ENCODE results near the gene ARVCF. TPM values are rescaled to one million over a fixed set of nuclear protein-coding genes. Genes with fewer than 3 reads are reported as not detected.

The ARVCF gene
- total and polyA plus RNA-seq, 2 of the 8 experiments (the other 6 are each of a cell fraction or from before 2014, with no cell fraction given) = 31.0 to 43.2 TPM

- H3K4ac ChIP-seq (replicated peaks; ENCODE audit: insufficient read length, low read depth, low read length) = no peak overlapping the region
- H3K9ac ChIP-seq (replicated peaks in 1 of 4; ENCODE audit: extremely low read depth in 1 of 4, low read depth in 3 of 4, low read length in 3 of 4) = no peak overlapping the region
- H4K91ac ChIP-seq (replicated peaks; ENCODE audit: insufficient read length, low read length) = no peak overlapping the region
- H4K20me1 ChIP-seq (replicated peaks in 1 of 2; ENCODE audit: control insufficient read depth in 1 of 2, insufficient read depth in 2 of 2, low read length in 2 of 2) = peaks cover 0 to 5% of the 10 kb centered on the region in 2 experiments
- H2AFZ ChIP-seq (ENCODE audit: low read length) = no peak overlapping the region
- no peaks in the 10 kb centered on the region for H3K79me1 ChIP-seq (ENCODE audit: low read depth, low read length)
- no peaks in the 10 kb centered on the region for H3K79me2 ChIP-seq (ENCODE audit: control insufficient read depth in 1 of 2, insufficient read depth in 2 of 2, low read length in 2 of 2)
- no peak overlapping the region for H2BK20ac ChIP-seq (ENCODE audit: low read length)
- H3K27me3 ChIP-seq (replicated peaks in 1 of 4; ENCODE audit: control insufficient read depth in 3 of 4, extremely low read depth in 1 of 4, insufficient read depth in 3 of 4, low read length in 3 of 4) = no peaks in the 10 kb centered on the region
- no peaks in the 10 kb centered on the region for H3K23me2 ChIP-seq (ENCODE audit: low read depth, low read length)
- no peak overlapping the region for H3K56ac ChIP-seq (replicated peaks; ENCODE audit: insufficient read length, low read depth, low read length)
- no peak overlapping the region for H4K5ac ChIP-seq (ENCODE audit: insufficient read length, low read depth, low read length)
- H2BK5ac ChIP-seq (ENCODE audit: low read depth, low read length) = no peak overlapping the region
- H3K4me1 ChIP-seq (replicated peaks in 1 of 4; ENCODE audit: control insufficient read depth in 3 of 4, insufficient read depth in 4 of 4, low read length in 3 of 4) = no peaks in the 10 kb centered on the region
- H2BK12ac ChIP-seq (ENCODE audit: low read depth, low read length) = no peak overlapping the region
- no peak overlapping the region for H2BK15ac ChIP-seq (ENCODE audit: low read length)
- H3K4me2 ChIP-seq (ENCODE audit: insufficient read depth in 1 of 2, low read depth in 2 of 2, low read length in 2 of 2) = no peak overlapping the region
- no peak overlapping the region for H3K18ac ChIP-seq (ENCODE audit: extremely low read depth, low read length)
- H3K27ac ChIP-seq (ENCODE audit: low read depth, low read length) = no peak overlapping the region
- DNase-seq (ENCODE audit: low read depth in 1 of 2, low spot score in 2 of 2) = no peak
- no peak overlapping the region for H2AK5ac ChIP-seq (ENCODE audit: low read depth, low read length)
- H3K36me3 ChIP-seq (ENCODE audit: control insufficient read depth in 2 of 4, insufficient read depth in 4 of 4, low read length in 3 of 4) = no peaks in the 10 kb centered on the region
- CTCF ChIA-PET (ENCODE audit: partially characterized antibody) = interaction anchor here (0.6 to 2.4 kb wide), 4 partner anchors 14 to 18 kb away, joined by 3 to 9 read pairs (median 3); no protein-coding TSS in a partner anchor
- POLR2A ChIA-PET (ENCODE audit: partially characterized antibody) = interaction anchor here (0.7 to 1.1 kb wide), 2 partner anchors 35 to 55 kb away, joined by 3 to 4 read pairs; partner anchors contain the start of gene DGCR8
- no peaks in the 10 kb centered on the region for H3K9me3 ChIP-seq (ENCODE audit: insufficient read depth in 2 of 2, low read depth in 1 of 2, low read length in 1 of 2)
- no peak for FAIRE-seq
- no peak overlapping the region for H3K14ac ChIP-seq (ENCODE audit: insufficient read length)
- 93% methylated on average over 10 of the region's 10 CpGs; no CpG with 5 or more reads in 1 of the 2 experiments for WGBS, 2 experiments (ENCODE audit: extremely low coverage in 1 of 2, insufficient coverage in 1 of 2, insufficient read length in 1 of 2, insufficient replicate concordance in 2 of 2, low coverage in 1 of 2, low lambda C conversion rate in 2 of 2, missing lambda C conversion rate in 1 of 2)
- H4K8ac ChIP-seq (ENCODE audit: extremely low read depth, insufficient read depth, low read length) = no peak overlapping the region
- H2BK120ac ChIP-seq (replicated peaks; ENCODE audit: low read depth, low read length) = no peak overlapping the region
- no peak overlapping the region for H3K4me3 ChIP-seq (ENCODE audit: extremely low read depth in 1 of 4, insufficient read depth in 2 of 4, low read depth in 3 of 4, low read length in 4 of 4)
- no peak overlapping the region for H3K23ac ChIP-seq (ENCODE audit: insufficient read length)
- TF ChIP-seq SIRT6 (IDR thresholded peaks at IDR 0.05; ENCODE audit: low read length) (no peak), BACH1 (IDR thresholded peaks at IDR 0.05; ENCODE audit: low read length) (no peak), ASH2L (IDR thresholded peaks at IDR 0.05; ENCODE audit: low read length) (no peak), JUND (IDR thresholded peaks at IDR 0.05; ENCODE audit: low read length) (no peak), SP4 (IDR thresholded peaks at IDR 0.05; ENCODE audit: low read length) (no peak), RFX5 (IDR thresholded peaks at IDR 0.05; ENCODE audit: borderline replicate concordance, low read depth, low read length) (no peak), HDAC2 (IDR thresholded peaks at IDR 0.05; ENCODE audit: borderline replicate concordance in 1 of 2, low read depth in 2 of 2, low read length in 2 of 2) (no peak), POU5F1 (IDR thresholded peaks at IDR 0.05; ENCODE audit: low read depth, low read length) (no peak)
- TF ChIP-seq, protein P1, sequence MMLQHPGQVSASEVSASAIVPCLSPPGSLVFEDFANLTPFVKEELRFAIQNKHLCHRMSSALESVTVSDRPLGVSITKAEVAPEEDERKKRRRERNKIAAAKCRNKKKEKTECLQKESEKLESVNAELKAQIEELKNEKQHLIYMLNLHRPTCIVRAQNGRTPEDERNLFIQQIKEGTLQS (IDR thresholded peaks at IDR 0.05; ENCODE audit: insufficient read depth, low read depth, low read length) = no peak
These were observed 28.0 kb upstream of the ARVCF start for GRCh38 chr22:20044495-20045151.
